Measurements from ENCODE around the gene RNF217.
"Not testable (repeated sequence)": the region's sequence is repeated elsewhere in the genome, so short reads cannot be mapped to it uniquely, and the experiment has no call there.

RNF217 gene

DNA sequence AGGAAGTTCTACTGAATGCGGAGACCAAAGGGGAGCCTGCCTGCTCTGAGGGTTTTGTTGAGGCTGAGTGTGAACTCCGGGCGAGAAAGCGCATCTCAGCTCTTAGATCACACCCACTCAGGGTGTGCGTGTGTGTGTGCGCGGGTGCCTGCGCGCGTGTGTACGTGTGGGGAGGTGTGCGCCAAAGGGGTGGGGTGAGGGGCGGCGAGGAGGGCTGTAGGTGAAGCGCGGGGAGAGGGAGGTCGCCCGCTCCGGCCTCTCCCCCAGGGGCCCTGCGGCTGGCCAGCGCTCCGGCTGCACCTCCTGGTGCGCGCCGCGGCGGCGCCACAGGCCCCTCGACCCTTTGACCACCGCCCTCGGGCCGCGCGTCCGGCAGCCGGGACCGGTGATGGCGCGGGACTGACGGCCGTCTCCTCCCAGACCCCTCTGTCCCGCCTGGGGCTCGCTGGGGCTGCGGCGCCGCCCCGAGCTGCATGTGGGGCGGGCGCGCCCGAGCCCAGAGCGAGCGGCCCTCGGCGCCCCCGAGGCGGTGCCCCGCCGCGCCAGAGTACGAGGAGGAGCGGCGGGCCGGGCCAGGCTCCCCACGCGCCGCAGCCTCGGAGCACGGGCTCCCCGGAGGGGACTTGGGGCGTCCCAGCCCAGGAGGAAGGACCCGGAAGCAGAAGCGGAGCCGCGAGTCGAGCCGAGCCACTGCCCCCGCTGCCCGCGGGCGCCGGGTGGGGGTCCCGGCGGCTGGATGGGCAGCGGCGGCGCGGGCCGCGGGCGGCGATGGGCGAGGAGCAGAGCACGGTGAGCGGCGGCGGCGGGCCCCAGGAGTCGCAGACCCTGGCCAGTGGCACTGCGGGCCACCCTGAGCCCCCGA is at the start of gene RNF217:
TSS of gene RNF217 (plus strand) at position 661 of the 862 bp plus-strand sequence. CDS start at position 769, 108 bp downstream.
- DNase-seq (ENCODE audit: low spot score): peak; percentile 80

DNA sequence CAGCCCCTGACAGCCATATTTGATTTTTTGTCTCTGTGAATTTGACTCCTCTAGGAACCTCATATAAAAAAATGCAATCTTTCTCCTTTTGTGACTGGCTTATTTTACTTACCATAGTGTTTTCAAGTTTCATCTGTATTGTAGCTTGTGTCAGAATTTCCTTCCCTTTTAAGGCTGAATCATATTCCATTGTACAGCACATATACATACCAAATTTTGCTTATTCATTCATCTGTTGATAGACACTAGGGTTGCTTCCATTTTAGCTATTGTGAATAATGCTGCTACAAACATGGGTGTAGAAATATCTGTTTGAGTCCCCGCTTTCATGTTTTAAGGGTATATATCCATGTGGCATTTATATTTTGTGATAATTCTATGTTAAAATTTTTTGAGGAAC is 49.2 kb upstream of the RNF217 start:
- no peak for DNase-seq (ENCODE audit: low spot score)

GRCh38 chr6:124917769-124918168 is 44.5 kb upstream of the RNF217 start:
- DNase-seq (ENCODE audit: low spot score): no peak

DNA sequence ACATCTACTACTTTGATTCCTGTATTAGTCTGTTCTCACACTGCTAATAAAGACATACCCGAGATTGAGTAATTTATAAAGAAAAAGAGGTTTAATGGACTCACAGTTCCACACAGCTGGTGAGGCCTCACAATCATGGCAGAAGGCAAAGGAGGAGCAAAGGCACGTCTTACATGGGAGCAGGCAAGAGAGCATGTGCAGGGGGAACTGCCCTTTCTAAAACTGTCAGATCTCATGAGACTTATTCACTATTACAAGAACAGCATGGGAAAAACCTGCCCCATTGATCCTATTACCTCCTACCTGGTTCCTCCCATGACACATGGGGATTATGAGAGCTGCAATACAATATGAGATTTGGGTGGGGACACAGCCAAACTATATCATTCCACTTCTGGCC is 42.5 kb upstream of the RNF217 start:
- not testable (repeated sequence) for DNase-seq (ENCODE audit: low spot score)

GRCh38 chr6:124924333-124924759 is 37.9 kb upstream of the RNF217 start:
- no peak for DNase-seq (ENCODE audit: low spot score)

DNA sequence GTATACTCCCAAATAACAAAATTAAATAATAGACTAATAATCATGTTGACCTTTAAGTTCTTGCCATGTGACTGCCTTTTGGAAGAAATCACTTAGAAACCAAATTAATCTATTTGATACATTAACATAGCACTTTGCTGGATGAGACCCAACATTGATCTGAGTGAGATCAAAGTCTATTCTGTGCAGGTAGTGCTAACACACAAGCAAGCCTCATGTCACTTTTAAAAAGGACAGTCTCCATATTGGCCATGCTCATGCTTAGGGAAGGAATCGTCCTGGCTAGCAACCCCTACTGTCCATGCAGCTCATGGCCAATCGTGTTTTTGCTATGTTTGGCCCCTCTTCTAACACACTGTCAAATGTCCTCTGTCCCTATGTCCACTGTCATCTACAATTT is 35.8 kb upstream of the RNF217 start:
- no peak for DNase-seq (ENCODE audit: low spot score)

DNA sequence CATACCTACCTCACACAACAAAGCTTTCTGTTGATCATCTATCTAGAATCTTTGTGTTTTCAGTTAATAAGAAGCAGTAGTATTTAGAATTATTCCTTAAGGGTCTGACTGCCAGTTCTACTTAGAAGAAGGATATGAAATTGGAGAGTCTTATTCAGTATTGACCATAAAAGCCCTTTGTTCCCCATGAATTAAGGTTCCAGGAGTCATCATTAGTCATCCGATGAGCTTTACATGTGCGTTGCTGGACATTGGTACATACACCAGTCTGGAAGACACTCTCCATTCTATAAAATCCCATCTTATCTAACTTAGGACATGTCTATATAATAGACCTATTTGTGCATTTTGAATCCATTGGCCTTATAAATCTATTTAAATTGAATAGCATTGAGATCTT is 34.4 kb upstream of the RNF217 start:
- no peak for DNase-seq (ENCODE audit: low spot score)

- no peak for DNase-seq (ENCODE audit: low spot score)
Measured at GRCh38 chr6:124928851-124929250, 33.4 kb upstream of the RNF217 start.

DNA sequence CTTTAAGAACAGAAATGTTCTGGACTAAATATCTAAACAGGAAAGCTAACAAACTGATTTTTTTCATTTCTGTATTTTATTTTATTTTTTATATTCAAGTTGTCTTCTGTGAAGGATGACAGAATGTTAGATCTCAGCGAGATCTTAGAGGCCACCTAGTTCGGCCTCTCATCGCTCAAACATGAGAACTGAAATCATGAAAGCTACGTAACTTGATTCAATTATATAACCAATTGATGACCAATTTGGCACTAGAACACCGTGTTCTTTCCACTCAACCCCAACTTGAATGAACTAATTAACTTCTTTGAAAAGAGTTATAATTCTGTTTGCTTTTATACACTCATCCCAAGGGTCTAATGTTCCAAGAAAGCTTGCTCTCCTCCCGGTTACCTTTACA is 24.6 kb upstream of the RNF217 start:
- DNase-seq (ENCODE audit: low spot score): no peak

- DNase-seq (ENCODE audit: low spot score): no peak
Measured at GRCh38 chr6:124941259-124941658, 21.0 kb upstream of the RNF217 start.

- no peak for DNase-seq (ENCODE audit: low spot score)
Measured at GRCh38 chr6:124943658-124944057, 18.6 kb upstream of the RNF217 start.

- no peak for DNase-seq (ENCODE audit: low spot score)
Measured at GRCh38 chr6:124947971-124948451, 14.2 kb upstream of the RNF217 start.

- no peak for DNase-seq (ENCODE audit: low spot score)
Measured at GRCh38 chr6:124949706-124950105, 12.5 kb upstream of the RNF217 start.

DNA sequence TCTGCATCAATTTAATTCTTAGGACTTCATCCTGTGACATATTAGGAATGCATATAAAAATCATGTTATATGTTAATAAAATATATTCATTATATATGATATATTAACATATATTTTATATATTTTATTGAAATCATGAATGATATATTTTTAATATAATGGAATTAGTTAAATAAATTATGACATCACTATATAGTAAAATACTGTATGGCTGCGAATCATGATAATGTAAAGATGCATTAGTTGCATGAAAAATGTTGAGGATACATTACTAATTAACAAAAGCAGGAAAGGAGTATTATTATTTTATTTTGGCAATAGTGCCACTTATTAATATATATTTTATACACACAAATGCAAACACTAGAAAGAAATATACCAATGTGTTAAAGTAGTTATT is 8.4 kb upstream of the RNF217 start:
- DNase-seq (ENCODE audit: low spot score): no peak

DNA sequence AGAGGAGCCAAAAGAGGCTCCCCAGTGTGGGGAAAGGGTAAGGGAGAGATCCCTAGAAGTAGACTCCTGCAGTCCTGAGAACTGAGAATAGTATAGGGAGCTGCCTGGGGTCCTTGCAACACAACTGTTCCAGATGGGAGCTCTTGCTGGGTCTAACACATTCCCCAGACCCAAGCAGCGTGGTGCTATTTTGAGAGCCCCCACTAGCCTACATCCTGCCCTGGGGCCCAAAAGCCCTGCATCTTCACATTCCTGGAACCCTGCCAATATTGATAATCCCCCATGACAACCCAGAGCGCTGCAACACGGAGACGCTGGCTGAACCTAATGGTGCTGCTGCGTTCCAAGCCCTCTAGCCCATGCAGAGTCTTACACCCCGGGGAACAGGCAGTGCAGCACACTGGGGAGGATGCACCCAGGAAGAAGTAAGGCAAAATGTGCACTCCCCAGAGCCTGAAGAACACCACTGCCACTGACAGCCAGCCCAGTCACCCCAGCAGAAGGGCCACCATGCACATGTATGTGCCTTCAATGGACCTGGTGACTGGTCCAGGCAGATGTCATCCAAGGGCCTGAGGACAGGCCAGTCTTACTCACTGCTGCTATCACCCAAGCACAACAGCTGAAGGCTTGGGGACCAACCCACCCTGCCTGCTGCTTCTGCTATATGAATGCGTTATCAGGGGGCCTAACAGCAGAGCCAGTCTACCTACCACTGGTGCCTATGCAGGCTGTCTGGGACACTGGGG is 7.0 kb upstream of the RNF217 start:
- DNase-seq (ENCODE audit: low spot score): no peak

DNA sequence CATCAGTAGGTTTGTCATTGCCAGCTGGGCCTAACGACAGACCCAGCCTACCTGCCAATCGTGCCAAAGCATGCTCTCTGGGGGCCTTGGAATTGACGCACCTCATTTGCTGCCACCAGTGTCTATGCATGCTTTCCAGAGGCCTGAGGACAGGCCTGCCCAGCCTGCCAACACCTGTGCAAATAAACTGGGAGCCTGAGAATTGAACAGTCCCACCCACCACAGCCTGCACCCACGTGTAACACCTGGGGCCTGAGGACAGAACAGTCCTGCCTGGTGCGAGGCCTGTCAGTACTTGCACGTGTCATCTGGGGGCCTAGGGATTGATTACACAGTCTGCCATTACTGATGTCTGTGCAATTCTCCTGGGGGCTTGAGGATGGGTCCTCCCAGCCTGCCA is 6.2 kb upstream of the RNF217 start:
- no peak for DNase-seq (ENCODE audit: low spot score)

DNA sequence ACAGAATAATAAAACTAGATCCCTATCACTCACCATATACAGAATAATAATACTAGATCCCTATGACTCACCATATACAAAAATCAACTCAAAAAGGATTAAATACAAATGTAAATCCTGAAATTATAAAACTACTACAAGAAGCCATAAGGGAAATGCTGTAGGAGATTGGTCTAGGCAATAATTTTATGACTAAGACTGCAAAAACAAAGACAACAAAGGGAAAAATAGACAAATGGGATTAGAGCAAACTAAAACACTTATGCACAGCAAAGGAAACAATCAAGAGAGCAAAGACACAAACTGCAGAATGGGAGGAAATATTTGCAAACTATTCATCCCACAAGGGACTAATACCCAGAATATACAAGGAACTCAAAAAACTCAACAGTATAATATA is 4.1 kb upstream of the RNF217 start:
- DNase-seq (ENCODE audit: low spot score): no peak

GRCh38 chr6:124958759-124959354 is 3.4 kb upstream of the RNF217 start:
- no peak for DNase-seq (ENCODE audit: low spot score)

GRCh38 chr6:124960757-124961463 is 1.3 kb upstream of the RNF217 start:
- DNase-seq (ENCODE audit: low spot score): no peak

GRCh38 chr6:124961464-124961776 is 817 bp upstream of the RNF217 start:
- DNase-seq (ENCODE audit: low spot score): no peak

DNA sequence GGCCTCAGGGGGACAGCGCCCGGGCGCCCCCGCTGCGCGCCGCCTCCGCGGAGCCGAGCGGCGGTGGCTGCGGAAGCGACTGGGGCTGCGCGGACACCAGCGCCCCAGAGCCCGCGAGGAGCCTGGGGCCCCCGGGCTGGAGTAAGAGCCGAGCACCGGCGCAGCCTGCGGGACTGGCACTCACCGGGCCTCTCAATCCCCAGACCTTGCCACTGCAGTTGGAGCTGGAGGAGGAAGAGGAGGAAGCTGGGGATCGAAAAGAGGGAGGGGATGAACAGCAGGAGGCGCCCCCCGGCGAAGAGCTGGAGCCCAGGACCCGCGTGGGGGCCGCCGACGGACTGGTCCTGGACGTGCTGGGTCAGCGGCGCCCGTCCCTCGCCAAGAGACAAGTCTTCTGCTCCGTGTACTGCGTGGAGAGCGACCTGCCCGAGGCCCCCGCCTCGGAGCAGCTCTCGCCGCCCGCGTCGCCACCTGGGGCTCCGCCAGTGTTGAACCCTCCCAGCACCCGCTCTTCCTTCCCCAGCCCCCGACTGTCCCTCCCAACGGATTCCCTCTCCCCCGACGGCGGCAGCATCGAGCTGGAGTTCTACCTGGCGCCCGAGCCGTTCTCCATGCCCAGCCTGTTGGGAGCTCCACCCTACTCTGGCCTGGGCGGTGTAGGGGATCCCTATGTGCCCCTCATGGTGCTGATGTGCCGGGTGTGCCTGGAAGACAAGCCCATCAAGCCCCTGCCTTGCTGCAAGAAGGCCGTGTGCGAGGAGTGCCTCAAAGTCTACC is 590 bp downstream of the RNF217 start:
- DNase-seq (ENCODE audit: low spot score): peak; percentile 36

GRCh38 chr6:124963416-124963785 is 1.2 kb downstream of the RNF217 start:
- DNase-seq (ENCODE audit: low spot score): peak; percentile 7

Data from putamen (tissue), 1 donor.